ENCODE results near the gene GOT1. TPM values are rescaled to one million over a fixed set of nuclear protein-coding genes. Genes with fewer than 3 reads are reported as not detected.

GOT1 gene
- total RNA-seq, 1 experiment from 2014 or later: 59.8 TPM

- H3K27ac Mint-ChIP-seq (ENCODE audit: unreplicated experiment): no peak overlapping the region
- H3K4me1 ChIP-seq: no peaks in the 10 kb centered on the region
- no peak overlapping the region for H3K4me3 Mint-ChIP-seq (ENCODE audit: unreplicated experiment)
- H3K4me3 ChIP-seq (ENCODE audit: low read depth, low read length): no peak overlapping the region
- H3K4me1 Mint-ChIP-seq (ENCODE audit: low read depth, unreplicated experiment): peaks cover 6% of the 10 kb centered on the region
- no peaks in the 10 kb centered on the region for H3K27me3 ChIP-seq (replicated peaks; ENCODE audit: control insufficient read depth, insufficient read depth, low read length)
- POLR2A ChIA-PET: interaction anchor here (1.4 kb wide), 1 partner anchor 11 kb away, joined by 4 read pairs; the partner anchor contains the start of gene GOT1
- H3K9me3 ChIP-seq: no peaks in the 10 kb centered on the region
- H3K27me3 Mint-ChIP-seq (ENCODE audit: insufficient read depth, unreplicated experiment): no peaks in the 10 kb centered on the region
- intact Hi-C loops (cut with micrococcal nuclease; ENCODE audit: unreplicated experiment): no loop called here
- H3K36me3 Mint-ChIP-seq (ENCODE audit: insufficient read depth, unreplicated experiment): peaks cover 34% of the 10 kb centered on the region
- no peaks in the 10 kb centered on the region for H3K36me3 ChIP-seq (ENCODE audit: control insufficient read depth, insufficient read depth, low read length)
- BruUV-seq (replicated peaks): no TSS peak
- CTCF ChIA-PET: interaction anchor here (0.7 kb wide), 1 partner anchor 17 kb away, joined by 3 read pairs; no protein-coding TSS in a partner anchor
- TF ChIP-seq, protein P1, sequence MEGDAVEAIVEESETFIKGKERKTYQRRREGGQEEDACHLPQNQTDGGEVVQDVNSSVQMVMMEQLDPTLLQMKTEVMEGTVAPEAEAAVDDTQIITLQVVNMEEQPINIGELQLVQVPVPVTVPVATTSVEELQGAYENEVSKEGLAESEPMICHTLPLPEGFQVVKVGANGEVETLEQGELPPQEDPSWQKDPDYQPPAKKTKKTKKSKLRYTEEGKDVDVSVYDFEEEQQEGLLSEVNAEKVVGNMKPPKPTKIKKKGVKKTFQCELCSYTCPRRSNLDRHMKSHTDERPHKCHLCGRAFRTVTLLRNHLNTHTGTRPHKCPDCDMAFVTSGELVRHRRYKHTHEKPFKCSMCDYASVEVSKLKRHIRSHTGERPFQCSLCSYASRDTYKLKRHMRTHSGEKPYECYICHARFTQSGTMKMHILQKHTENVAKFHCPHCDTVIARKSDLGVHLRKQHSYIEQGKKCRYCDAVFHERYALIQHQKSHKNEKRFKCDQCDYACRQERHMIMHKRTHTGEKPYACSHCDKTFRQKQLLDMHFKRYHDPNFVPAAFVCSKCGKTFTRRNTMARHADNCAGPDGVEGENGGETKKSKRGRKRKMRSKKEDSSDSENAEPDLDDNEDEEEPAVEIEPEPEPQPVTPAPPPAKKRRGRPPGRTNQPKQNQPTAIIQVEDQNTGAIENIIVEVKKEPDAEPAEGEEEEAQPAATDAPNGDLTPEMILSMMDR (IDR thresholded peaks at IDR 0.05; ENCODE audit: insufficient read depth in 1 of 2, low read depth in 1 of 2, low read length in 1 of 2, severe bottlenecking in 1 of 2, unreplicated experiment in 1 of 2): no peak
- H3K9me3 Mint-ChIP-seq (ENCODE audit: unreplicated experiment): no peaks in the 10 kb centered on the region
- no peak for DNase-seq
These were observed 11.4 kb downstream of the GOT1 start for GRCh38 chr10:99418910-99419624.

- Mint-ChIP-seq H3K4me1 (ENCODE audit: low read depth, unreplicated experiment) (peaks cover 12% of the 10 kb centered on the region), H3K36me3 (ENCODE audit: insufficient read depth, unreplicated experiment) (peaks cover 31% of the 10 kb centered on the region), H3K27me3 (ENCODE audit: insufficient read depth, unreplicated experiment) (no peaks in the 10 kb centered on the region), H3K4me3 (ENCODE audit: unreplicated experiment) (no peak overlapping the region), H3K27ac (ENCODE audit: unreplicated experiment) (no peak overlapping the region), H3K9me3 (ENCODE audit: unreplicated experiment) (no peaks in the 10 kb centered on the region)
- Histone ChIP-seq H3K4me1 (peaks cover 11% of the 10 kb centered on the region), H3K27me3 (replicated peaks; ENCODE audit: control insufficient read depth, insufficient read depth, low read length) (no peaks in the 10 kb centered on the region), H3K4me3 (ENCODE audit: low read depth, low read length) (no peak overlapping the region), H3K36me3 (ENCODE audit: control insufficient read depth, insufficient read depth, low read length) (no peaks in the 10 kb centered on the region), H3K9me3 (no peaks in the 10 kb centered on the region)
- peak; percentile 33 to 54 for DNase-seq
- intact Hi-C loops (cut with micrococcal nuclease; ENCODE audit: unreplicated experiment): loop anchor here (1.0 kb wide), 1 partner anchor 20 kb away; no protein-coding TSS in a partner anchor
- TF ChIP-seq, protein P1 (IDR thresholded peaks at IDR 0.05; ENCODE audit: insufficient read depth in 1 of 2, low read depth in 1 of 2, low read length in 1 of 2, severe bottlenecking in 1 of 2, unreplicated experiment in 1 of 2): peak in 1 of 2 experiments; percentile 53
- ChIA-PET CTCF (interaction anchor here (0.6 to 1.3 kb wide), 5 partner anchors 18 to 1102 kb away, joined by 3 to 9 read pairs (median 4); partner anchors contain the start of gene GOT1), POLR2A (interaction anchor here (0.6 to 1.0 kb wide), 3 partner anchors 11 to 18 kb away, joined by 5 to 7 read pairs (median 5); partner anchors contain the start of gene GOT1)
- no TSS peak for BruUV-seq (replicated peaks)
These were observed 18.3 kb downstream of the GOT1 start for GRCh38 chr10:99412099-99412498.

DNA sequence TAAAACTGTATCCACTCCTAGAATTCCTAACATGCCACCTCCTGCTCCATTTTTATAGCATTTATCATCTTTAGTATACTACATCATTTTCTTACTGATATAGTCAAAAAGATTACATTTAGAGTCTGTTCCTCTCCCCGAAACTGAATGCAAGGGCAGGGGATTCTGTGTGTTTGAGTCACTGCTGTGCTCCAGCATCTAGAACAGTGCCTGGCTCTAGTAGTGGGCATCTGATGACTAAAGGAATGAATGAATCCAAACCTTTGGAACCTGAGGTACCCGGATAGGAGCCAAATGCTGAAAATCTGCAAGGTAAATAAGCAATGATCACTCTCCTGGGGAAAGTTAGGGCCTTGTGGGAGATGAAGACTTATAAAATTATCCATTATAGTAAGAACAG lies 18.9 kb downstream of the GOT1 start:
- TF ChIP-seq, protein P1 (IDR thresholded peaks at IDR 0.05; ENCODE audit: insufficient read depth in 1 of 2, low read depth in 1 of 2, low read length in 1 of 2, severe bottlenecking in 1 of 2, unreplicated experiment in 1 of 2): no peak
- peaks cover 31% of the 10 kb centered on the region for H3K36me3 Mint-ChIP-seq (ENCODE audit: insufficient read depth, unreplicated experiment)
- intact Hi-C loops (cut with micrococcal nuclease; ENCODE audit: unreplicated experiment): no loop called here
- H3K27me3 ChIP-seq (replicated peaks; ENCODE audit: control insufficient read depth, insufficient read depth, low read length): no peaks in the 10 kb centered on the region
- H3K4me3 Mint-ChIP-seq (ENCODE audit: unreplicated experiment): no peak overlapping the region
- no peak overlapping the region for H3K4me3 ChIP-seq (ENCODE audit: low read depth, low read length)
- H3K27ac Mint-ChIP-seq (ENCODE audit: unreplicated experiment): no peak overlapping the region
- peaks cover 11% of the 10 kb centered on the region for H3K4me1 ChIP-seq
- H3K4me1 Mint-ChIP-seq (ENCODE audit: low read depth, unreplicated experiment): peaks cover 12% of the 10 kb centered on the region
- no peaks in the 10 kb centered on the region; the same call in 1 of the 2 replicates for H3K36me3 ChIP-seq (ENCODE audit: control insufficient read depth, insufficient read depth, low read length)
- H3K9me3 ChIP-seq: no peaks in the 10 kb centered on the region
- DNase-seq: no peak
- H3K9me3 Mint-ChIP-seq (ENCODE audit: unreplicated experiment): no peaks in the 10 kb centered on the region
- ChIA-PET CTCF (interaction anchor here (0.7 to 1.3 kb wide), 3 partner anchors 19 to 719 kb away, joined by 3 to 9 read pairs (median 4); partner anchors contain the start of gene GOT1), POLR2A (interaction anchor here (0.6 to 1.0 kb wide), 3 partner anchors 12 to 19 kb away, joined by 5 to 7 read pairs (median 5); partner anchors contain the start of gene GOT1)
- BruUV-seq (replicated peaks): no TSS peak
- no peaks in the 10 kb centered on the region for H3K27me3 Mint-ChIP-seq (ENCODE audit: insufficient read depth, unreplicated experiment)

Data from Caco-2 (cell line).